A549 treated with Hydrocortisone at 1 μM for 4 hours (cell line): ENCODE data around the gene PSMC3IP. TPM values are rescaled to one million over a fixed set of nuclear protein-coding genes. Genes with fewer than 3 reads are reported as not detected.

Source experiments
- total RNA-seq: library from RNA; stranded (reverse); fragments of 200-300 nt; extraction: Qiagen RNA extraction; gene quantifications from 5 replicates; pipeline ENCODE4 v1.2.3, GENCODE V29; 2022

The PSMC3IP gene, protein sequence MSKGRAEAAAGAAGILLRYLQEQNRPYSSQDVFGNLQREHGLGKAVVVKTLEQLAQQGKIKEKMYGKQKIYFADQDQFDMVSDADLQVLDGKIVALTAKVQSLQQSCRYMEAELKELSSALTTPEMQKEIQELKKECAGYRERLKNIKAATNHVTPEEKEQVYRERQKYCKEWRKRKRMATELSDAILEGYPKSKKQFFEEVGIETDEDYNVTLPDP
- total RNA-seq, result 30.1 to 35.0 TPM (median 31.2 TPM) in 5 replicates

DNA sequence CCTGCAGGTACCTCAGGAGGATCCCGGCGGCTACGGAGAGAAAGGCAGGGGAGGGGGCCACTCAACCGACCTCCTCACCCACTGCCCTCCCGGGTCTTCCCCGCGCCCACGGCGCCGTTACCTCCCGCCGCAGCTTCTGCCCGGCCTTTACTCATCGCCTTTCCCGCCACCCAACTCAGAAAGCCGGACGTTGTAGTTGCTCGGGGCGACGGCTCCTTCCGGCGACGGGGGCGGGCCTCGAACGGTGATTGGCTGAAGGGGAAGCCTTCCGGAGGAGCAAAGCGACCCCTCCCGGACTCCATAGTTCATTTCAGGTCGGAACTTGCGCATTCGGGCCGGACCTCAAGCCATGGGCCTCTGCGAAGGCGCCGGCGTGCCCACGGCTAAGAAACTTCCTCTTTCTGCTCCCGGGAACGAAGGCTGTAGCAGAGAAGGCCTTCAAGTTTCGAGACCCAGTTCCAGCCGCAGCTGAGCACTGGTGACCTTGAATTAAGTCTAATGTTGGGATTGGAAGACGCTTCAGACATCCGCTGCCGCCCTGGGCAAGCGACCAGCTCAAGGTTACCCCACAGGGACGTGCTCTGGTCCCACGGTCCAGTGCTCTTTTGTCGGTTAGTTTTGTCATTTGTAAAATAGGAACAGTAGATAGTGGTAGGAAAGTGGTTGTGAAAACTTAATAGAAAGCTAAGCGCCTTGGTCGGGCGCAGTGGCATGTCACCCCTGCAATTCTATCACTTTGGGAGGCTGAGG, at the start of gene PSMC3IP:
Gene PSMC3IP (minus strand): TSS at position 198 of the 750 bp plus-strand sequence. CDS start 43 bp downstream, at position 155.

DNA sequence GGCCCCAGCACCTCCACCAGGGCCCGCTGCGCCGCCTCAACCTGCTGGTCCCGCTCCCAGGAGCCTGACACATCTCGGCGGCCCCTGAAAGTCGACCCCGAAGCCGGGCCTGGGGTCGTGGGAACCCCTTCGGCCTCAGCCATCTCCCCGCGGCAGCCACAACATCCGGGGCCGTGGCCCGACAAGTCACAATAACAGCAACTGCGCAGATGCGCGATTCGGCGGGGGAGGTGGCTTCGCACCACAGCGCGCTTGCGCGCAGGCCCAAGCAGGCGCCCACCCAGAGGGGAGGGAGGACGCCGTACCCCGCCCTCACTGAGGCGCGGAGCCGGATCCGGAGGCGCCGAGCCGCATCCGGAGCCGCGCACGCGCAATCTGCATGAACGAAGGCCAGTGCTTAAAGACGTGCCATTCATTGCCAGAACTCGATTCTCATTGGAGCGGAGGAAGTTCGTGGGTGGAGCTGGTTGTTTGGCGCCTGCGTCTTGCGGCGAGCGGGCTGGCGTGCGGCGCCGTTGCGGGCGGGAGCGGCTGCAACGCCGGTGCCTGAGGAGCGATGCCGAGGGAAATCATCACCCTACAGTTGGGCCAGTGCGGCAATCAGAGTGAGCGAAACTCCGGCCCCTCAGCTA, 31.8 kb upstream of the PSMC3IP start, which contains the start of the genes RETREG3 and TUBG1:
Gene RETREG3 (minus strand): TSS at position 193 of the 632 bp plus-strand sequence. CDS start 50 bp downstream, at position 143.
Gene TUBG1 (plus strand): TSS at position 502 of the 632 bp plus-strand sequence. CDS start 55 bp downstream, at position 557.

DNA sequence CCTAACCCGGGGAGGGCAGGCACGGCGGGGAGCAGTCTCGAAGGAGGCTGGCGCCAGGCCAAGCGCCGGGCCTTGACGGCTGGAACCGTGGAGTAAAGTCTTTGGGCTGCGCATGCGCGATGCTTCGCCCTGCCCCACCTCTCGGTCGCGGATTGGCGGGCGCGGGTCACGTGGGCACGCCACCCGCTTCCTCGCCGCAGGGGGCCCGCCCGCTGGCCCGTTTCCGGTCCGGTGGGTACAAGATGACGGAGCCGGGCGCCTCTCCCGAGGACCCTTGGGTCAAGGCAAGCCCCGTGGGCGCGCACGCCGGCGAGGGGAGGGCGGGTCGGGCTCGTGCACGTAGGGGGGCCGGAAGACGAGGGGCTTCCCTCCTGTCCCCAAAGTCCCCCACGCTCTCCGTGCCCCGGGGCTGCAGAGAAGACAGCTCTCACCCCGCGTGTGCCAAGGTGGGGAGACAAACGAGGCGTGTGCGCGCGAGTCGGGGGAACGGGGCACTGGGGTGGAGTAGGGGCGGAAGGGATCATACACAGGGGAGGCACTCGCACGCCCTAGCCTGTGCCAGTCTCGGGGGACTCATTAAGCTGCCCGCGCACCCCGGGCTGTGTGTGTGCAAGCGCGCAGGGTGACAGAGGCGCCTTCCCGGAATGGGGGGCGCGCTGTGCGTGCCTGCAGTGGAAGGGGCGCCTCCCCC, 10.5 kb downstream of the PSMC3IP start, which contains the start of gene MLX:
Gene MLX (plus strand): TSS at position 218 of the 691 bp plus-strand sequence. CDS start 25 bp downstream, at position 243.

DNA sequence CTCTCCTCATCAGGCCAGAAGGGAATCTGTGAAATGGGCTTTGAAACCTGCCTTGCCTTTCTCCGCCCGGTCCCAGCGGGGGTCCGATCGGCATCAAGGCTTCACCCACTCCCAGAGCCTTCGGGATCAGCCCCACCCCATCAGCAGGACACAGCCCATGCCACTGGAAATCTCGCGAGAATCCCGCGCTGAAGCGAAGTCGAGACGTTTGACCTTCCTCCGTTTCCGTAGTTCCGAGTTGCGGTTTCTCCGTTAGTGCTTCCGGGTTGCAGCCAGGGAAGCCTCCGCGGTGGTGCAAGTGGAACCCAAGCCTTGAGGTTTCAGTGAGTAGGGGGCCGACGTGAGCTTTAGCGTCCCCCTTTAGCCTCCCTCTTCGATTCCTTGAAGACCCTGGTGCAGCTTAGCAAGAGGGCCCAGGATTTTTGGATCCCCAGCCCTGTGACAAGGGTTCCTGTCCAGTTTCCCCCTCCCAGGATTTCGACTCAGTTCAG, 15.6 kb downstream of the PSMC3IP start, which contains the start of gene COASY:
Gene COASY (plus strand): TSS at position 252 of the 491 bp plus-strand sequence. CDS start 475 bp downstream, outside the sequence.

DNA sequence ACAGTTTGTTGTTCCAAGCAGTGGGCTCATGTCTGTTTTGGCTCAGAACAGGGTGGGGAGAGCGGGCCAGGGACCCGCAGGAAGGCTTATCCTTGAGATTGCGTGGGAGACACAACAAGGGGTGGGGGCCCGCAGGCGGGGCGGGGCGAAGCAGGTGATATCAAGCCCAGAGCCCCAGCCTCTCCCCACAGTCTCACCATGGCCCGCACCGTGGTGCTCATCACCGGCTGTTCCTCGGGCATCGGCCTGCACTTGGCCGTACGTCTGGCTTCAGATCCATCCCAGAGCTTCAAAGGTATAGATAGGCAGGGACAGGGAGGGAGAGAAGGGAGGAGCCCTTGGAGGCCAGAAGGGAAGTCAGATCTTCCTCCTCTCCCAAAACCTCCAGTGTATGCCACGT, 24.8 kb downstream of the PSMC3IP start, which contains the start of gene HSD17B1:
Gene HSD17B1 (plus strand): TSS at position 188 of the 400 bp plus-strand sequence. CDS start 11 bp downstream, at position 199.

DNA sequence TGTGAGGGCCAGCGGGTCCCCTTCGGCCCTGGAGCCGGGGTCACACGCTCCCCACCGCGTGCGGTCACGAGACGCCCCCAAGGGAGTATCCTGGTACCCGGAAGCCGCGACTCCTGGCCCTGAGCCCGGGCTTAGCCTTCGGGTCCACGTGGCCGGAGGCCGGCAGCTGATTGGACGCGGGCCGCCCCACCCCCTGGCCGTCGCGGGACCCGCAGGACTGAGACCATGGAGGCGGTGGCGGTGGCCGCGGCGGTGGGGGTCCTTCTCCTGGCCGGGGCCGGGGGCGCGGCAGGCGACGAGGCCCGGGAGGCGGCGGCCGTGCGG, 41.5 kb downstream of the PSMC3IP start, which contains the start of gene NAGLU:
Gene NAGLU (plus strand): TSS at position 194 of the 324 bp plus-strand sequence. CDS start 32 bp downstream, at position 226.

Other genes starting within 250 kb of the PSMC3IP start
- gene STAT3, start 189.3 kb downstream of the PSMC3IP start, total RNA-seq, result 68.1 to 79.3 TPM (median 71.3 TPM) in 5 replicates
- 396 to 431 TPM (median 412 TPM) in 5 replicates for gene CAVIN1, start 154.5 kb downstream of the PSMC3IP start, total RNA-seq
- gene ATP6V0A1, start 118.9 kb downstream of the PSMC3IP start, total RNA-seq, result 33.7 to 43.0 TPM (median 36.3 TPM) in 5 replicates
- gene NAGLU, start 41.5 kb downstream of the PSMC3IP start, total RNA-seq, result 35.1 to 46.5 TPM (median 44.1 TPM) in 5 replicates
- 0.51 to 1.6 TPM (median 1.3 TPM) in 5 replicates for gene HSD17B1, start 24.8 kb downstream of the PSMC3IP start, total RNA-seq
- gene COASY, start 15.6 kb downstream of the PSMC3IP start, total RNA-seq, result 112 to 132 TPM (median 119 TPM) in 5 replicates
- 62.1 to 64.0 TPM (median 63.3 TPM) in 5 replicates for gene MLX, start 10.6 kb downstream of the PSMC3IP start, total RNA-seq
- 23.7 to 35.2 TPM (median 27.9 TPM) in 5 replicates for gene RETREG3, start 31.6 kb upstream of the PSMC3IP start, total RNA-seq
- 133 to 144 TPM (median 140 TPM) in 5 replicates for gene TUBG1, start 32.0 kb upstream of the PSMC3IP start, total RNA-seq
- gene TUBG2, start 81.6 kb upstream of the PSMC3IP start, total RNA-seq, result 17.1 to 23.8 TPM (median 20.7 TPM) in 5 replicates
- 11.6 to 16.4 TPM (median 16.0 TPM) in 5 replicates for gene PLEKHH3, start 99.3 kb upstream of the PSMC3IP start, total RNA-seq
- gene CCR10, start 104.1 kb upstream of the PSMC3IP start, total RNA-seq, result 0.28 to 0.36 TPM (median 0.32 TPM) in 5 replicates
- gene CNTNAP1, start 104.8 kb upstream of the PSMC3IP start, total RNA-seq, result 4.7 to 5.9 TPM (median 5.5 TPM) in 5 replicates
- gene EZH1, start 167.3 kb upstream of the PSMC3IP start, total RNA-seq, result 8.2 to 12.3 TPM (median 11.9 TPM) in 5 replicates
- gene RAMP2, start 183.5 kb upstream of the PSMC3IP start, total RNA-seq, result 0.75 to 1.2 TPM (median 1.0 TPM) in 5 replicates
- 121 to 127 TPM (median 125 TPM) in 5 replicates for gene VPS25, start 195.7 kb upstream of the PSMC3IP start, total RNA-seq
- 1.0 to 1.7 TPM (median 1.2 TPM) in 5 replicates for gene WNK4, start 202.9 kb upstream of the PSMC3IP start, total RNA-seq
- gene COA3, start 221.0 kb upstream of the PSMC3IP start, total RNA-seq, result 106 to 148 TPM (median 136 TPM) in 5 replicates
- 0.09 to 0.17 TPM (median 0.13 TPM) in 3 of 5 replicates, not detected in the others for gene CNTD1, start 221.1 kb upstream of the PSMC3IP start, total RNA-seq
- gene BECN1, start 246.6 kb upstream of the PSMC3IP start, total RNA-seq, result 72.3 to 106 TPM (median 77.4 TPM) in 5 replicates